Measurements from ENCODE around the gene CORIN.

DNA sequence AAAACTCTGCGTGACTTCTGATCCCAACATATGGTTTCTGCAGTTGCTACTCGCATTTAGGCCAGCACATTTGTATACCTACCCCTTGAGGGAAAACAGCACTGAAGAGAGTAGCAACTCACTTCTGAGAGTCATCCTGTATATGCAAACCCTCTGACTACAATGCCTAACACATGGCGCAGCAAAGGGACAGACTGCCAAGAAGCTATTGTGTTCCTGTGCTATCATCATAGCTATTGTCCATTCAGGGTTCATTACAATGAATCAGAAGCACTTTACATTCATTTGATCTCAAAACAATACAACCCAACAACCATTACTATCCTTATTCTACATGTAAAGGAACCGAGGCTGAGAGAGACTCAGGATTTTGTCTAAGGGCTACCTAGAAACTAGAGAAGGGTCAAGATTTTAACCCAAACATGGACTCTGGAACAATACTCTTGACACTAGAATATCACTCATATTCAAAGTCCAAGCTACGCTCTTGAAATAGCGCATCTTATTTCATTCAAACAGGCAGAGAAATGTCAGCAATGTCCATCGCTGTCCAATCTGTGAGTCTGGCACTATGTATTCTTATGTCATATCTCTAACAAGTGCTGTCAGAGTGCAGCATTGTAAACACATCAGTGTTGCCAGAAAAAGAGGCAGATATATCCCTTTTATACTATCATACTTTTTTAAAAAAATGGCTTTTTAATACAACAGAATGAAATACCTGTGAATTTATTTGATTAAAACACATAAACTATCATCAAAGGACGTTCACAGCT lies 173.6 kb downstream of the CORIN start:
- TF ChIP-seq CTCF (IDR thresholded peaks at IDR 0.05) (no peak), EZH2 (IDR thresholded peaks at IDR 0.05; ENCODE audit: borderline replicate concordance, insufficient read depth, low read depth, low read length, poor library complexity, severe bottlenecking) (no peak)

Data from B cell (primary cell).